HG02885 (cell line): ENCODE results near the gene PDE6D.

Experiments
- ATAC-seq: cut with Tn5 transposase; IDR thresholded peaks from one replicate; pipeline ENCODE4 v1.9.1; 2021; ENCODE audit warnings: mild to moderate bottlenecking; ENCODE audit not compliant: unreplicated experiment, poor library complexity

The PDE6D gene

DNA sequence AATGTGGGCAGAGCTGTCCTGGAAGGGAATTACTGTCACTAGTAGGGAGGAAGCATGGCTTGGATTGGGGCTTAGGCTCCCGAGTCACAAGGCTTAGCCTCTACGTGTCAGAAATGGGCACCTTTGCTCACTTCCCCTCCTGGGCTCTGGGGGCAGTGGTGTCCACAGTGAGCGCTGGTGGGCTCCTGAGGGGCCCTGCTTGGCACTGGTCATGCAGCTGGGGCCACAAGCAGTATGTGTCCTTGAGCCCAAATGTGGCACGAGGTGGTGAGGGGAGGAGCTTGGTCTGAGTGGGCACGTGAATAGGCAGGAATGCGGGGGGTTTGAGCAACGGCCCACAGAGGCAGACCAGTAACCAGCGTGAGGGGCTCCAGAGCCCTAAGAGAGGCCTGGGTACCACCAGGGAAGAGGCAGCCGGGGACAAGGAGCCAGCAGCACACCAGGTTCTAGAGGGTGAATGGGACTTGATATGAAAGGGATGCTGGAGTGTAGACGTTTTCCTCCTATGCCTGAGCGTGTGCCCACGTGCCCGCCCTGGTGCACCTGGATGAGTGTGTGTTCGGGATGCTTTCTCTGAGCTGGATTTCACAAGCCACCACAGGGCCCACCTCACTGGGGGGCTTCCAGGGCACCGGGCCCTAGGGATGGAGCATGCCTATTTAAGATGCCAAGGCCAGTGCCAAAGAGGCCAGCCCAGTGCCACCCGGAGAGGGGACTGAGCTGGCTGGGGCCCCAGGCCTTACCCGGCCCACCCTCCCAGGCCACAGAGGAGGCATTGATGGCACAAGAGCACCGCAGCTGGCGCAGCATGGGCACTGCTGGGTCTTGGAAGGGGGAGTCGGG, 95.5 kb downstream of the PDE6D start:
- ATAC-seq: no peak

DNA sequence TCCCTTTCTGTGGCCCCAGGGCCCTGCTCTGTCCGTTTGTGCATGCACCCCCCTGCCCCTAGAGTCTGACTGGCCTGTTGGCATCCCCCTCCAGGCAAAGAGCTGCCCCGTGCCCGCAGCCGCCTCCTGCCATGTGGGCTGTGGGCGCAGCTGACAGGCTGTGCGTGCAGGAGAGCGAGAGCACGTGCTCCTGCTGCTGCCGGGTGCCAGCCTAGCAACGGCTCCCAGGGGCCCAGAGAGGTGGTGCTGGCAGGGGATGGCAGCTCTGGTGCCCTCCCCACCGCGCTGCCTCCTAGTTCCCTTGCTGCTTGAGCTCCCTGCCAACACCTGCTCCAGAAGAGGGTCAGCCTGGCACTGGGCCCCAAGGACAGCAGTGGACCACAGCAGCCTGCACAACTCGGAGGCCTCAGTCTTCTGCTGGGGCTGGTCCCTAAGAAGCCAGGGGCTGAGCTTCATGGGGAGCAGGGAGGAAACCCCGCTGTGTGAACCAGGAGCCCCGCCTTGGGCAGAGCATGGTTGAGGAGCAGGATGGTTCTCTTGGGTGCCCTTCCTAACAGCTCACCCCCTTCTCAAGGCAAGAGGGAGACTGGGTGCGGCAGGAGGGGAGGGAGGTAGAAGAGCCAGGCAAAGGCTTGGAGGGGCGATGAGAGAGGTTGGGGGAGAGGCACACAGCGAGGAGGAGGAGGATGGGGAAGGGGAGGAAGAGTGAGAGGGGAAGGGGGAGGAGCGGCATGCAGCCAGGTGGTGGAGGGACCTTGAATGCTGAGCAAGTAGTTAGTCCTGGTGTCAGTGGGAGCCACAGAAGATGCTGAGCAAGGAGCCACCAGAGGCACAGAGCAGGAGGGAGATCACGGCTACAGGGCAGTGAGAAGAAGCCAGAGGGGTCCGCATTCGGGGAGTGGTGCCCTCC, 96.5 kb downstream of the PDE6D start:
- no peak for ATAC-seq

DNA sequence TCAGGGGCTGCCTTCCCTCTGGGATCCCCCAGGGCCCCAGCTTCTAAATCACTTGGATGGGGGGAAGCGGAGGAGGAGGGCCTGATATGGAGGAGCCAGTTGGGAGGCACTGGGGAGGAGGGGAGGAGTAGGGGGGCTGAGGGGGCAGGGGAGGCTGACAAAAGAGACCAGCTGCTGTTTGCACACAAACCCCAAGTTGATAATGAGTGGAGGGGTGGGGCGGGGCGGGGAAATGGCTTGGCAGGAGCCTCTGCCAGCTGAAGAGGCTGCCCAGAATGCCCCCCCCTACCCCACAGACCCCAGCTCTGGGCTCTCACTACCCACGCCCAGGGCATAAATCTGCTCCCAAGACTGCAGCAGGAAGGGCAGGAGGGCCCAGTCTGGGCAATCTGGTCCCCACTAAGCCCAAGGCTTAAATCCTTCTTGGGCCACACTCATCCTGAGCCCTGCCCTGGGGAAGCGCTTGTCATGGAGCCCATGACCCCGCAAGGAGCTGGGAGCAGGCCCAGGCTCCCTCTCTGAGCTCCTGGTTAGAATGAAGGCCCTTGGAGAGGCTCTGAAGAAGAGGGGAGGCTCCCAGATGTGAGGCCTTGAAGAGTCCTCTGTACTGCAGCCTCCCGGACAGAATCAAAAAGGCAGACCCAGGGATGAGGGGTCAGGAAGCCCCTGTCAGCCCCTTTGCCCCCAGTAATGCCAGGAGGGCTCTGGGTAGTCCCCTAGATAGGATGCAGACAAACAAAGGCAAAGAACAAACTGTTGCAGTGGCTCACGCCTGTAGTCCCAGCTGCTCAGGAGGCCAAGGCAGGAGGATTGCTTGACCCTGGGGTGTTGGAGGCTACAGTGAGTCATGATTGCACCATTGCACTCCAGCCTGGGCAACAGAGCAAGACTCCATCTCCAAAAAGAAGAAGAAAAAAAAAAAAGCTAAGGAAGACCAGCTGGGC, 97.5 kb downstream of the PDE6D start:
- no peak for ATAC-seq

- no peak for ATAC-seq
Observed at GRCh38 chr2:231682603-231683291, 98.3 kb downstream of the PDE6D start.
